IMR-90 (cell line): Measurements from ENCODE around the gene ISOC2. TPM values are rescaled to one million over a fixed set of nuclear protein-coding genes. Genes with fewer than 3 reads are reported as not detected.

ENCODE experiments used
- ATAC-seq: fragments of 200-7000 bp; cut with Tn5 transposase; 2 replicates; pipeline ENCODE4 v1.9.1; 2020; ENCODE audit warnings: low read depth, mild to moderate bottlenecking, moderate library complexity
- BruUV-seq: library from RNA; stranded (reverse); fragments of 400-500 nt; replicated peaks from 2 replicates; lab custom pipeline; 2021; lab: Mats Ljungman, UMichigan
- CTCF ChIA-PET: fragments of 300-600 bp; formaldehyde crosslinking; extraction: SDS; loops from one replicate; lab custom pipeline; 2021; ENCODE audit warnings: antibody characterized with exemption; lab: Yijun Ruan, JAX
- POLR2A ChIA-PET: fragments of 300-600 bp; sonication (Branson Sonifier 250); formaldehyde crosslinking; loops from one replicate; lab custom pipeline; 2022; ENCODE audit warnings: antibody characterized with exemption; ENCODE audit not compliant: unreplicated experiment; lab: Charles Lee
- DNase-seq: peaks from one replicate; pipeline ENCODE4 v3.0.0; 2013
- H2AFZ ChIP-seq: replicated peaks from 2 replicates; pipeline ENCODE3; 2013; ENCODE audit warnings: low read length, mild to moderate bottlenecking; ENCODE audit not compliant: poor library complexity
- H2AK5ac ChIP-seq: 2 replicates; pipeline ENCODE4 v1.6.1; 2013; ENCODE audit warnings: low read depth, low read length, inconsistent platforms
- H2AK9ac ChIP-seq: replicated peaks from 2 replicates; pipeline ENCODE3; 2013; ENCODE audit warnings: mild to moderate bottlenecking, low read depth, low read length, moderate library complexity; ENCODE audit not compliant: poor library complexity
- H2BK120ac ChIP-seq: 2 replicates; pipeline ENCODE4 v1.6.1; 2013; ENCODE audit warnings: low read depth, low read length, inconsistent platforms
- H2BK15ac ChIP-seq: 3 replicates; pipeline ENCODE4 v1.6.1; 2013; ENCODE audit warnings: low read depth, low read length, inconsistent platforms
- H2BK20ac ChIP-seq: 2 replicates; pipeline ENCODE4 v1.6.1; 2013; ENCODE audit warnings: low read depth, mild to moderate bottlenecking, inconsistent platforms, low read length, moderate library complexity
- H2BK5ac ChIP-seq: 2 replicates; pipeline ENCODE4 v1.6.1; 2013; ENCODE audit warnings: mild to moderate bottlenecking, low read depth, low read length, inconsistent platforms; ENCODE audit not compliant: poor library complexity, severe bottlenecking
- H3K14ac ChIP-seq: replicated peaks from 2 replicates; pipeline ENCODE4 v1.6.1; 2013; ENCODE audit warnings: low read depth, low read length, inconsistent platforms
- H3K18ac ChIP-seq: 2 replicates; pipeline ENCODE4 v1.6.1; 2013; ENCODE audit warnings: low read depth, low read length, control low read depth
- H3K23ac ChIP-seq: 2 replicates; pipeline ENCODE4 v1.6.1; 2013; ENCODE audit warnings: low read depth, low read length, inconsistent platforms
- H3K27ac ChIP-seq: 2 replicates; pipeline ENCODE4 v1.5.1; 2013; ENCODE audit warnings: mild to moderate bottlenecking, control low read depth, low read length; ENCODE audit not compliant: insufficient read depth
- H3K27me3 ChIP-seq: 2 replicates; pipeline ENCODE4 v1.6.1; 2013; ENCODE audit warnings: low read length; ENCODE audit not compliant: control insufficient read depth, insufficient read depth
- H3K36me3 ChIP-seq: 2 replicates; pipeline ENCODE4 v1.6.1; 2013; ENCODE audit warnings: low read length, mixed read lengths; ENCODE audit not compliant: control insufficient read depth, insufficient read depth
- H3K4ac ChIP-seq: 2 replicates; pipeline ENCODE4 v1.6.1; 2013; ENCODE audit warnings: low read depth, low read length, inconsistent platforms
- H3K4me1 ChIP-seq: 2 replicates; pipeline ENCODE4 v1.6.1; 2013; ENCODE audit warnings: low read length, mixed read lengths; ENCODE audit not compliant: control insufficient read depth, insufficient read depth
- H3K4me2 ChIP-seq: 2 replicates; pipeline ENCODE4 v1.6.1; 2013; ENCODE audit warnings: low read depth, mild to moderate bottlenecking, control low read depth, low read length, moderate library complexity
- H3K4me3 ChIP-seq: 2 replicates; pipeline ENCODE4 v1.5.1; 2013; ENCODE audit warnings: low read depth, mild to moderate bottlenecking, control low read depth, low read length, moderate library complexity; ENCODE audit not compliant: insufficient read depth
- H3K56ac ChIP-seq: 2 replicates; pipeline ENCODE4 v1.6.1; 2013; ENCODE audit warnings: low read length, inconsistent platforms; ENCODE audit not compliant: insufficient read depth; ENCODE audit errors: extremely low read depth
- H3K79me1 ChIP-seq, 2 experiments: 2 replicates each; pipeline ENCODE4 v1.6.1; 2013; ENCODE audit warnings: low read length in 2 of 2, inconsistent platforms in 1 of 2, low read depth in 1 of 2
- H3K9ac ChIP-seq: 2 replicates; pipeline ENCODE4 v1.6.1; 2013; ENCODE audit warnings: low read depth, low read length, control low read depth
- H3K9me1 ChIP-seq: 2 replicates; pipeline ENCODE4 v1.6.1; 2013; ENCODE audit warnings: low read length, inconsistent platforms; ENCODE audit not compliant: insufficient read depth
- H3K9me3 ChIP-seq: 2 replicates; pipeline ENCODE4 v1.6.1; 2013; ENCODE audit warnings: low read length; ENCODE audit not compliant: control insufficient read depth, insufficient read depth
- H4K20me1 ChIP-seq: 2 replicates; pipeline ENCODE4 v1.6.1; 2013; ENCODE audit warnings: low read length, inconsistent platforms; ENCODE audit not compliant: insufficient read depth
- H4K5ac ChIP-seq: 2 replicates; pipeline ENCODE4 v1.6.1; 2013; ENCODE audit warnings: mild to moderate bottlenecking, low read depth, low read length, control low read depth
- H4K8ac ChIP-seq, 2 experiments: 2 replicates each; pipeline ENCODE4 v1.6.1; 2013; ENCODE audit warnings: low read depth in 2 of 2, low read length in 2 of 2, control low read depth in 1 of 2, inconsistent platforms in 1 of 2
- H4K91ac ChIP-seq: 2 replicates; pipeline ENCODE4 v1.6.1; 2013; ENCODE audit warnings: low read depth, low read length, inconsistent platforms; ENCODE audit not compliant: insufficient read depth
- BHLHE40 ChIP-seq: fragments of 150-350 bp; IDR thresholded peaks from 2 replicates; pipeline ENCODE4 v1.6.1; 2016; ENCODE audit warnings: mild to moderate bottlenecking, low read depth, low read length
- MAFK ChIP-seq: IDR thresholded peaks from 2 replicates; pipeline ENCODE4 v1.6.1; 2012; ENCODE audit warnings: low read depth, low read length, improper control_type of control experiment
- MAZ ChIP-seq: IDR thresholded peaks from 2 replicates; pipeline ENCODE4 v1.6.1; 2012; ENCODE audit warnings: low read depth, mild to moderate bottlenecking, low read length, improper control_type of control experiment, moderate library complexity, borderline replicate concordance
- MXI1 ChIP-seq: IDR thresholded peaks from 2 replicates; pipeline ENCODE4 v1.6.1; 2012; ENCODE audit warnings: low read depth, mild to moderate bottlenecking, low read length, moderate library complexity, borderline replicate concordance
- NFE2L2 ChIP-seq: fragments of 150-350 bp; IDR thresholded peaks from 2 replicates; pipeline ENCODE4 v1.6.1; 2016; ENCODE audit warnings: low read depth, mild to moderate bottlenecking, low read length
- RAD21 ChIP-seq: IDR thresholded peaks from 2 replicates; pipeline ENCODE4 v1.6.1; 2012; ENCODE audit warnings: low read length, improper control_type of control experiment
- RCOR1 ChIP-seq: IDR thresholded peaks from 2 replicates; pipeline ENCODE4 v1.6.1; 2012; ENCODE audit warnings: mild to moderate bottlenecking, low read length, improper control_type of control experiment; ENCODE audit not compliant: insufficient replicate concordance
- RFX5 ChIP-seq: IDR thresholded peaks from 2 replicates; pipeline ENCODE4 v1.8.0; 2012; ENCODE audit warnings: low read depth, mild to moderate bottlenecking, low read length, moderate library complexity
- SMC3 ChIP-seq: fragments of 150-350 bp; IDR thresholded peaks from 2 replicates; pipeline ENCODE4 v1.6.1; 2016; ENCODE audit warnings: low read depth, mild to moderate bottlenecking, antibody characterized with exemption, low read length, moderate library complexity
- WGBS, 2 experiments: methylation state at CpG; one replicate each; pipeline versions ENCODE4 v1.1.5 to v1.1.7; 2013; ENCODE audit warnings: missing lambda C conversion rate in 2 of 2; ENCODE audit not compliant: insufficient read length in 1 of 2; ENCODE audit errors: extremely low coverage in 2 of 2; 5-methylcytosine and 5-hydroxymethylcytosine counted together
- dilution Hi-C: fragments of 300-500 bp; cut with HindIII; formaldehyde crosslinking; loops from one replicate; pipeline ENCODE4 v1.14.3; 2018; ENCODE audit warnings: low sequenced_read_pairs; ENCODE audit not compliant: unreplicated experiment
- in situ Hi-C: fragments of 300-500 bp; cut with MboI; formaldehyde crosslinking; loops from 3 replicates; pipeline ENCODE4 v1.14.3; 2019; ENCODE audit warnings: low sequenced_read_pairs, inconsistent platforms, mixed read lengths
- intact Hi-C: fragments of 100-400 bp; cut with micrococcal nuclease; formaldehyde crosslinking; loops from 2 replicates; pipeline ENCODE4 v1.10.0; 2022
- polyA plus RNA-seq, 3 experiments: library from polyadenylated mRNA; depleted of rRNA; stranded (reverse); fragments of >200 nt; gene quantifications; 2 replicates each; pipeline ENCODE4 v1.2.3, GENCODE V29; 2012; ENCODE audit warnings: low replicate concordance in 1 of 3
- total RNA-seq: library from RNA; depleted of rRNA; stranded (reverse); fragments of >200 nt; gene quantifications from 2 replicates; pipeline ENCODE4 v1.2.3, GENCODE V29; 2012
- TF ChIP-seq, protein P1 (sequence below): fragments of 150-350 bp; IDR thresholded peaks from 2 replicates; pipeline ENCODE4 v1.6.1; 2016; ENCODE audit warnings: low read depth, mild to moderate bottlenecking, low read length, moderate library complexity, borderline replicate concordance
- TF ChIP-seq, protein P2 (sequence below): conservative IDR thresholded peaks from 2 replicates; pipeline ENCODE4 v1.5.1; 2012; ENCODE audit warnings: mild to moderate bottlenecking, low read depth, low read length, improper control_type of control experiment

The ISOC2 gene
- total and polyA plus RNA-seq, 2 of the 4 experiments (the other 2 are of a cell fraction), result 56.1 to 82.1 TPM

DNA sequence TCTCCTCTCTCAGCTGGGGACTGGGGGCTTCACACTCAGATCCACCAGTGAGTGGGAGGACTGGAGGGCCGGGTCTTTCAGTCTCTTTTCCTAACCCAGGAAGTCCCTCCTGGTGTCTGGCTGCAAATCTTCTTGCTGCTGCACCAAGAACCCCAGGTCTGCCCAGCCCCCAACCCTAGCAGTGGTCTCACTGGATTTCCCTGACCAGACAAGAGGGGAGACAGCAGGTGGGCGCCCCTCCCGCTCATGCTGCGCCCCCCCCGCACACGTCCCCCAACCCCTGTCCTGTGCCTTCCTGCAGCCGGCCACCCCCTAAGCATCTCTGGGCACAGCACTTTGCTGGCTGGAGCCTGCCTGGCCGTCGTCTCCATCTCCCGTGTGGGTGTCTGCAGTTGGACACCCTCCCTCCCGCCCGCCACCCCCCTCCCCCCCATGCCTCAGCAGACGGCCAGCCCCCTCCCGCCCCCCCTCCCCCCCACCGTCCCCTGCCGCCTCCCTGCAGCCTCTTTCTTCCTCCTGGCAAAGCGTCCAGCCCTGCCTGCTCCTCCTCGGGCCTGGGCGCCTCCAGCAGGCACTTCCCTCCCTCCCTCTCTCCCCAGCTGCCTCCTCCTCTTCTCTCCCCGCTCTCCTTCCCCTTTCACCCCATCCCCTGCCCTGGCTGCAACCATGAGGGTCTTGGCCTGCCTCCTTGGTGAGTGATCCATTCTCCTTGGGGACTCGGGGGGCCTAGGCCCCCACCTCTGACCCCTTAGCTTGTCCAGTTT is 26.7 kb upstream of the ISOC2 start, which contains the start of gene SSC5D:
Gene SSC5D, plus strand, starts transcription at position 513 of the 764 bp plus-strand sequence. Its CDS starts 154 bp downstream, at position 667.
- WGBS, 2 experiments, result 5% methylated on average over 4 of the region's 21 CpGs; no CpG with 5 or more reads in 1 of the 2 experiments
- Histone ChIP-seq H3K9me3 (no peaks in the 10 kb centered on the region), H3K9ac (peak within 1 kb of the TSS; percentile 67), H4K91ac (peak within 1 kb of the TSS; percentile 97), H2BK5ac (peak within 1 kb of the TSS; percentile 95), H3K14ac (peak within 1 kb of the TSS; percentile 78), H3K4ac (peak within 1 kb of the TSS; percentile 96), H2AK5ac (peak within 1 kb of the TSS; percentile 93), H2AFZ (peak within 1 kb of the TSS; percentile 92), H3K18ac (peak within 1 kb of the TSS; percentile 98), H3K27ac (peak within 1 kb of the TSS; percentile 99), H4K5ac (peak within 1 kb of the TSS; percentile 97), H3K4me1 (peaks cover 32% of the 10 kb centered on the region), H2BK15ac (peak within 1 kb of the TSS; percentile 28; the same call in 1 of the 3 replicates), H4K20me1 (0 out of 2 replicates have a peak, but pooled peaks cover 4% of the 10 kb centered on the region), H3K36me3 (peaks cover 3% of the 10 kb centered on the region; the same call in 1 of the 2 replicates), H3K79me1 (peaks cover 5 to 39% of the 10 kb centered on the region in 2 experiments), H2BK20ac (peak within 1 kb of the TSS; percentile 38), H2BK120ac (peak within 1 kb of the TSS; percentile 86), H3K4me2 (peak within 1 kb of the TSS; percentile 75), H3K23ac (peak within 1 kb of the TSS; percentile 80), H3K27me3 (no peaks in the 10 kb centered on the region), H3K4me3 (peak within 1 kb of the TSS; percentile 36), H3K9me1 (peaks cover 7% of the 10 kb centered on the region), H3K56ac (peak within 1 kb of the TSS; percentile 84; the same call in 1 of the 2 replicates), H4K8ac (peak within 1 kb of the TSS; percentile 87 to 96), H2AK9ac (peak within 1 kb of the TSS; percentile 99)
- TF ChIP-seq RFX5 (no peak), MAZ (no peak), RCOR1 (no peak), MXI1 (no peak), NFE2L2 (no peak), RAD21 (no peak), SMC3 (no peak), MAFK (no peak), BHLHE40 (no peak)
- TF ChIP-seq, protein P1, sequence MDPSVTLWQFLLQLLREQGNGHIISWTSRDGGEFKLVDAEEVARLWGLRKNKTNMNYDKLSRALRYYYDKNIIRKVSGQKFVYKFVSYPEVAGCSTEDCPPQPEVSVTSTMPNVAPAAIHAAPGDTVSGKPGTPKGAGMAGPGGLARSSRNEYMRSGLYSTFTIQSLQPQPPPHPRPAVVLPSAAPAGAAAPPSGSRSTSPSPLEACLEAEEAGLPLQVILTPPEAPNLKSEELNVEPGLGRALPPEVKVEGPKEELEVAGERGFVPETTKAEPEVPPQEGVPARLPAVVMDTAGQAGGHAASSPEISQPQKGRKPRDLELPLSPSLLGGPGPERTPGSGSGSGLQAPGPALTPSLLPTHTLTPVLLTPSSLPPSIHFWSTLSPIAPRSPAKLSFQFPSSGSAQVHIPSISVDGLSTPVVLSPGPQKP, result no peak
- TF ChIP-seq, protein P2, sequence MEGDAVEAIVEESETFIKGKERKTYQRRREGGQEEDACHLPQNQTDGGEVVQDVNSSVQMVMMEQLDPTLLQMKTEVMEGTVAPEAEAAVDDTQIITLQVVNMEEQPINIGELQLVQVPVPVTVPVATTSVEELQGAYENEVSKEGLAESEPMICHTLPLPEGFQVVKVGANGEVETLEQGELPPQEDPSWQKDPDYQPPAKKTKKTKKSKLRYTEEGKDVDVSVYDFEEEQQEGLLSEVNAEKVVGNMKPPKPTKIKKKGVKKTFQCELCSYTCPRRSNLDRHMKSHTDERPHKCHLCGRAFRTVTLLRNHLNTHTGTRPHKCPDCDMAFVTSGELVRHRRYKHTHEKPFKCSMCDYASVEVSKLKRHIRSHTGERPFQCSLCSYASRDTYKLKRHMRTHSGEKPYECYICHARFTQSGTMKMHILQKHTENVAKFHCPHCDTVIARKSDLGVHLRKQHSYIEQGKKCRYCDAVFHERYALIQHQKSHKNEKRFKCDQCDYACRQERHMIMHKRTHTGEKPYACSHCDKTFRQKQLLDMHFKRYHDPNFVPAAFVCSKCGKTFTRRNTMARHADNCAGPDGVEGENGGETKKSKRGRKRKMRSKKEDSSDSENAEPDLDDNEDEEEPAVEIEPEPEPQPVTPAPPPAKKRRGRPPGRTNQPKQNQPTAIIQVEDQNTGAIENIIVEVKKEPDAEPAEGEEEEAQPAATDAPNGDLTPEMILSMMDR, result no peak
- in situ Hi-C loops, result loop anchor here (25.0 kb wide), 1 partner anchor 1026 kb away; the partner anchor contains the start of genes CDC42EP5 and LENG9
- dilution Hi-C loops, result no loop called here
- intact Hi-C loops, result loop anchor here (1.0 kb wide), 1 partner anchor 12 kb away; the partner anchor contains the start of gene ZNF628
- ATAC-seq, result peak; percentile 21
- no TSS peak for BruUV-seq
- POLR2A ChIA-PET, result no interaction called here
- DNase-seq, result peak; percentile 26
- CTCF ChIA-PET, result no interaction called here
